CD8-positive, alpha-beta memory T cell (primary cell): ENCODE measurements around the gene COL2A1. TPM values are rescaled to one million over a fixed set of nuclear protein-coding genes. Genes with fewer than 3 reads are reported as not detected.

Source experiments
- CTCF ChIA-PET: fragments of 350-600 bp; sonication (Branson Sonifier 250); formaldehyde crosslinking; loops from one replicate; lab custom pipeline; 2021; ENCODE audit warnings: antibody characterized with exemption; lab: Charles Lee
- POLR2A ChIA-PET: fragments of 350-600 bp; sonication (Branson Sonifier 250); formaldehyde crosslinking; loops from one replicate; lab custom pipeline; 2021; ENCODE audit warnings: antibody characterized with exemption; lab: Charles Lee
- DNase-seq, 5 donors: peaks; one replicate each; pipeline versions ENCODE4 v3.0.0 to v3.0.0-alpha.2; 2020 to 2022; ENCODE audit warnings: mixed read lengths in 1 of 5
- H3K27ac ChIP-seq: one replicate; pipeline ENCODE4 v1.7.0; 2013; ENCODE audit warnings: low read depth, mild to moderate bottlenecking, low read length, moderate library complexity
- H3K27me3 ChIP-seq: 2 replicates; pipeline ENCODE4 v1.7.0; 2013; ENCODE audit warnings: low read length, mild to moderate bottlenecking; ENCODE audit not compliant: insufficient read depth, poor library complexity, severe bottlenecking
- H3K36me3 ChIP-seq: 2 replicates; pipeline ENCODE4 v1.7.0; 2013; ENCODE audit warnings: mild to moderate bottlenecking, low read length, moderate library complexity; ENCODE audit not compliant: insufficient read depth
- H3K4me1 ChIP-seq: 2 replicates; pipeline ENCODE4 v1.7.0; 2013; ENCODE audit warnings: mild to moderate bottlenecking, low read length, moderate library complexity; ENCODE audit not compliant: insufficient read depth
- H3K4me3 ChIP-seq: 2 replicates; pipeline ENCODE4 v1.7.0; 2013; ENCODE audit warnings: mild to moderate bottlenecking, low read length
- H3K9me3 ChIP-seq: 2 replicates; pipeline ENCODE4 v1.7.0; 2013; ENCODE audit warnings: mild to moderate bottlenecking, low read length
- H3K27ac Mint-ChIP-seq, 8 donors: one replicate each; pipeline ENCODE4 v1.8.0; 2020 to 2021; ENCODE audit warnings: mixed read lengths in 8 of 8, mild to moderate bottlenecking in 6 of 8, inconsistent platforms in 3 of 8, moderate library complexity in 3 of 8
- H3K27me3 Mint-ChIP-seq, 2 donors: one replicate each; pipeline ENCODE4 v1.8.0; 2020 to 2021; ENCODE audit warnings: mixed read lengths in 2 of 2, mild to moderate bottlenecking in 1 of 2, moderate library complexity in 1 of 2
- H3K36me3 Mint-ChIP-seq, 3 donors: one replicate each; pipeline ENCODE4 v1.8.0; 2020 to 2021; ENCODE audit warnings: mixed read lengths in 3 of 3, inconsistent platforms in 1 of 3, mild to moderate bottlenecking in 1 of 3
- H3K4me1 Mint-ChIP-seq, 3 donors: one replicate each; pipeline ENCODE4 v1.8.0; 2020 to 2021; ENCODE audit warnings: mixed read lengths in 3 of 3, inconsistent platforms in 1 of 3, mild to moderate bottlenecking in 1 of 3
- H3K4me3 Mint-ChIP-seq, 7 donors: one replicate each; pipeline ENCODE4 v1.8.0; 2020 to 2021; ENCODE audit warnings: mixed read lengths in 7 of 7, mild to moderate bottlenecking in 6 of 7, moderate library complexity in 4 of 7, inconsistent platforms in 2 of 7
- H3K9me3 Mint-ChIP-seq, 5 donors: one replicate each; pipeline ENCODE4 v1.8.0; 2020 to 2022; ENCODE audit warnings: mixed read lengths in 5 of 5, mild to moderate bottlenecking in 3 of 5, moderate library complexity in 2 of 5, inconsistent platforms in 1 of 5
- polyA plus RNA-seq: library from polyadenylated mRNA; unstranded; fragments of 300-500 nt; fragmentation: Illumina TruSeq; gene quantifications from one replicate; pipeline ENCODE4 v1.2.3, GENCODE V29; 2021
- total RNA-seq, 2 experiments: library from RNA; stranded (reverse); gene quantifications; one replicate each; pipeline ENCODE4 v1.2.3, GENCODE V29; 2021

The COL2A1 gene
- total and polyA plus RNA-seq, 3 experiments from 2014 or later, result not detected

DNA sequence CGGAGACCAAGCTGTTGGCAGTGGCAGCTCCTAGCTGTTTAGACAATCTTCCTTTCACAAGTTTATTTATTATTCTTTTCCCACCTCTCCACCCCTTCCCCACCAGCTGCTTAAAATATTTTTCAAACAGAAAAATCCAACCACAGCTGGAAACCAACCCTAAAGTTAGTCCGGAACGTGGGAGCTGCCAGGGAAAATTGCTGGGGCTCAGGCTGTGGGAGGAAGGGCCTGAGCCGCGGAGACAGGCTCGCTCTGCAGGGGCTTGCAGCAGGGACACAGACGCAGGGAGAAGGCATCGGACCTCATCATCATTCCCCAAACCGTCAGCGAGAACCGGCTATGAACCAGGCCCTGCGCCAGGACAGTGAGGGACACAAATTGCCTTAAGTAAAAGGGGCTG is 56.9 kb downstream of the COL2A1 start:
- Histone ChIP-seq H3K36me3 (no peaks in the 10 kb centered on the region), H3K9me3 (no peaks in the 10 kb centered on the region), H3K27ac (no peak overlapping the region), H3K27me3 (no peaks in the 10 kb centered on the region), H3K4me3 (no peak overlapping the region), H3K4me1 (no peaks in the 10 kb centered on the region)
- Mint-ChIP-seq H3K9me3 (no peaks in the 10 kb centered on the region), H3K36me3 (no peaks in the 10 kb centered on the region), H3K27ac (no peak overlapping the region), H3K4me3 (no peak overlapping the region), H3K27me3 (peaks cover 9 to 21% of the 10 kb centered on the region in 2 donors), H3K4me1 (no peaks in the 10 kb centered on the region)
- DNase-seq, result no peak
- CTCF ChIA-PET, result interaction anchor here (1.8 kb wide), 1 partner anchor 31 kb away, joined by 4 read pairs; no protein-coding TSS in a partner anchor
- POLR2A ChIA-PET, result no interaction called here

GRCh38 chr12:47946413-47947323 is 57.6 kb downstream of the COL2A1 start:
- peaks cover 9 to 19% of the 10 kb centered on the region in 2 donors for H3K27me3 Mint-ChIP-seq
- H3K4me3 Mint-ChIP-seq, result no peak overlapping the region
- POLR2A ChIA-PET, result no interaction called here
- Histone ChIP-seq H3K36me3 (no peaks in the 10 kb centered on the region), H3K4me1 (no peaks in the 10 kb centered on the region), H3K27me3 (no peaks in the 10 kb centered on the region), H3K9me3 (no peaks in the 10 kb centered on the region), H3K4me3 (no peak overlapping the region), H3K27ac (no peak overlapping the region)
- H3K4me1 Mint-ChIP-seq, result no peaks in the 10 kb centered on the region
- CTCF ChIA-PET, result interaction anchor here (1.8 kb wide), 1 partner anchor 31 kb away, joined by 4 read pairs; no protein-coding TSS in a partner anchor
- H3K9me3 Mint-ChIP-seq, result no peaks in the 10 kb centered on the region
- DNase-seq, result no peak
- H3K27ac Mint-ChIP-seq, result peak overlapping the region in 1 of 8 donors; percentile 27
- no peaks in the 10 kb centered on the region for H3K36me3 Mint-ChIP-seq

DNA sequence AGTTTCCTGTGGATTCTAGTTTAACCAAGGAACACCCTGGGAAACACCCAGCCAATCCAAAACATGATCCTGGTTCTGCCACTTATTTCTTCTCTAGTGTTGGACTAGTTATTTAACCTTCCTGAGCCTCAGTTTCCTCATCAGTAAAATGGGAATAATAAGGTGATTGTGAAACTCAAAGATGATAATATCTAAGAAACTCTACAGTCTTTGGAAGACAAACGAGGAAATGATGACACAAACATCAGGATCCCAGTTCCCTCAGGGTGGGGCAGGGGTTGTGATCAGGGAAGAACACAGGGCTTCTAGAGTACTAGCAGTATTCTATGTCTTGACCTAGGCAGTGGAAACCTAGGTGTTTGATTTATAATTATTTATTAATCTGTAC is 58.9 kb downstream of the COL2A1 start:
- no peaks in the 10 kb centered on the region for H3K4me1 ChIP-seq
- no peak overlapping the region for H3K27ac ChIP-seq
- CTCF ChIA-PET, result no interaction called here
- no peak for DNase-seq
- POLR2A ChIA-PET, result no interaction called here
- no peaks in the 10 kb centered on the region for H3K9me3 ChIP-seq
- H3K27me3 ChIP-seq, result no peaks in the 10 kb centered on the region
- no peaks in the 10 kb centered on the region for H3K36me3 ChIP-seq
- Mint-ChIP-seq H3K36me3 (no peaks in the 10 kb centered on the region), H3K27me3 (peaks cover 19 to 25% of the 10 kb centered on the region in 2 donors), H3K4me1 (peaks cover 0 to 9% (median 7%) of the 10 kb centered on the region in 3 donors), H3K27ac (peak overlapping the region in 1 of 8 donors; percentile 19), H3K4me3 (no peak overlapping the region), H3K9me3 (no peaks in the 10 kb centered on the region)
- no peak overlapping the region for H3K4me3 ChIP-seq

- peaks cover 21 to 29% of the 10 kb centered on the region in 2 donors for H3K27me3 Mint-ChIP-seq
- H3K9me3 ChIP-seq, result no peaks in the 10 kb centered on the region
- no peak overlapping the region for H3K4me3 ChIP-seq
- H3K36me3 Mint-ChIP-seq, result no peaks in the 10 kb centered on the region
- peak overlapping the region in 1 of 8 donors; percentile 19 for H3K27ac Mint-ChIP-seq
- ChIA-PET POLR2A (no interaction called here), CTCF (no interaction called here)
- no peaks in the 10 kb centered on the region for H3K27me3 ChIP-seq
- no peaks in the 10 kb centered on the region for H3K36me3 ChIP-seq
- no peak overlapping the region for H3K27ac ChIP-seq
- H3K9me3 Mint-ChIP-seq, result no peaks in the 10 kb centered on the region
- H3K4me1 Mint-ChIP-seq, result peaks cover 0 to 9% (median 7%) of the 10 kb centered on the region in 3 donors
- no peaks in the 10 kb centered on the region for H3K4me1 ChIP-seq
- H3K4me3 Mint-ChIP-seq, result no peak overlapping the region
- no peak for DNase-seq
Measured at GRCh38 chr12:47944685-47945340, 59.5 kb downstream of the COL2A1 start.

DNA sequence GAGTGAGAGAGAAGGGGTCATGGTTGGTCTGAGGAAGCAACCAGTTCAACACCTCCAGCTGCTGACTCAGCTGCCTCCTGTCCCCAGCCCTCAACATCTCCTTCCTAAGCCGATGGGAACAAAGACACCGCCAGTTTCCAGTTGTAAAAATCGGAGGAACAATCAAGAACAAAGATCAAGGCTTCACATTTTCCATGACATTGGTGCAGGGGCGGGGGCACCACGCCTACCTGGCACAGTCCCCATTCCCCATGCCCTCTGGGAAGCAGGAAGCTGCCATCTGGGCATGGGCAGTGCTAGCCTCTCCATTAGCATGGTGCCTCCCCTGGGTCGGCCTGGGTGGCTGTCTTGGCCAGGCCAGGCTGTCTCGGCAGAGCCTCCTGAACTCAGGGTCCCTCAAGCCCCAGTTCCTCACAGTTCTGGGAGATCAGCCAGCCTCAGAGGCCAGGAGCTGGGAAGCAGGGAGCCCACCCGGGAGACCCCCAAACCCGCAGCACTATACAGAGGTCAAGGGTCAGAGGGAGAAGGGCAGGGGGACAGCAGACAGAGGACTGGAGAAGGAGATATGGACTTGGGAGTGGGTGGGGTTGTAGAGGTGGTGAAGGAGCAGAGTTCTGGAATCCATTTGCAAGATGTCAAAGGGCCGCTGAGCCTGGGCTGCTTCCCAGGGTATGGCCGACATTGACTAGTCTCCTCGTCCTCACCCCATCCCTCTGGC is 60.5 kb downstream of the COL2A1 start:
- Histone ChIP-seq H3K4me1 (no peaks in the 10 kb centered on the region), H3K27ac (no peak overlapping the region), H3K36me3 (no peaks in the 10 kb centered on the region), H3K4me3 (no peak overlapping the region), H3K9me3 (no peaks in the 10 kb centered on the region), H3K27me3 (no peaks in the 10 kb centered on the region)
- ChIA-PET POLR2A (no interaction called here), CTCF (no interaction called here)
- peaks cover 0 to 9% (median 7%) of the 10 kb centered on the region in 3 donors for H3K4me1 Mint-ChIP-seq
- no peaks in the 10 kb centered on the region for H3K9me3 Mint-ChIP-seq
- H3K27me3 Mint-ChIP-seq, result peaks cover 21 to 30% of the 10 kb centered on the region in 2 donors
- no peaks in the 10 kb centered on the region for H3K36me3 Mint-ChIP-seq
- DNase-seq, result no peak
- no peak overlapping the region for H3K27ac Mint-ChIP-seq
- H3K4me3 Mint-ChIP-seq, result no peak overlapping the region

DNA sequence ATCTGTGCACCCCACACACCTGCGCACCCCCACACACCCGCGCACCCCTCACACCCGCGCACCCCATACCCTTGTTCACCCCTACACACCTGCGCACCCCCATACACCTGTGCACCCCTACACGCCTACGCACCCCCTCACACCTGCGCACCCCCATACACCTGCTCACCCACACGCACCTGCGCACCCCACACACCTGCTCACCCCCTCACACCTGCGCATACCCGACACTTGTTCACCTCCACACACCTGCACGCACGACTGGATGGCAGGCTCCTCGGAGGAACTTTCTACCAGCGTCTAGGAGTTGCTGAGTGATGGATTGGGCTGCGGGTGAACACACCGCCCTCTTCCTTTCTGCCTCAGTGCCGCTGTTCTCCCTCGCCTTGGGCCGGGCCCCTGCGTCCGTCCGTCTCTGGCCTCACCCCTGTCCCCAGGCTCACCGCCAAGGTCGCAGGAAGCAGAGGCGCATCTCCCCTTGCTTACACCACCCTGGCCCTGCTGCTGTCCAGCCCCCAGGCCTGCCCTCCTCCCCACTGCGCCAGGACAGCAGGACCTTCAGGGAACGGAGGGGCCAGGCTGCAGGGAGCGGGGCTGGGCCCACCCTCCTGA is 61.6 kb downstream of the COL2A1 start:
- H3K4me3 Mint-ChIP-seq, result no peak overlapping the region
- ChIA-PET CTCF (no interaction called here), POLR2A (no interaction called here)
- no peaks in the 10 kb centered on the region for H3K36me3 ChIP-seq
- no peak overlapping the region for H3K27ac ChIP-seq
- no peaks in the 10 kb centered on the region for H3K36me3 Mint-ChIP-seq
- peaks cover 0 to 9% (median 7%) of the 10 kb centered on the region in 3 donors for H3K4me1 Mint-ChIP-seq
- H3K9me3 ChIP-seq, result no peaks in the 10 kb centered on the region
- no peaks in the 10 kb centered on the region for H3K9me3 Mint-ChIP-seq
- H3K27me3 Mint-ChIP-seq, result peaks cover 21 to 30% of the 10 kb centered on the region in 2 donors
- DNase-seq, result no peak
- H3K27me3 ChIP-seq, result no peaks in the 10 kb centered on the region
- H3K27ac Mint-ChIP-seq, result no peak overlapping the region
- H3K4me3 ChIP-seq, result no peak overlapping the region
- no peaks in the 10 kb centered on the region for H3K4me1 ChIP-seq

DNA sequence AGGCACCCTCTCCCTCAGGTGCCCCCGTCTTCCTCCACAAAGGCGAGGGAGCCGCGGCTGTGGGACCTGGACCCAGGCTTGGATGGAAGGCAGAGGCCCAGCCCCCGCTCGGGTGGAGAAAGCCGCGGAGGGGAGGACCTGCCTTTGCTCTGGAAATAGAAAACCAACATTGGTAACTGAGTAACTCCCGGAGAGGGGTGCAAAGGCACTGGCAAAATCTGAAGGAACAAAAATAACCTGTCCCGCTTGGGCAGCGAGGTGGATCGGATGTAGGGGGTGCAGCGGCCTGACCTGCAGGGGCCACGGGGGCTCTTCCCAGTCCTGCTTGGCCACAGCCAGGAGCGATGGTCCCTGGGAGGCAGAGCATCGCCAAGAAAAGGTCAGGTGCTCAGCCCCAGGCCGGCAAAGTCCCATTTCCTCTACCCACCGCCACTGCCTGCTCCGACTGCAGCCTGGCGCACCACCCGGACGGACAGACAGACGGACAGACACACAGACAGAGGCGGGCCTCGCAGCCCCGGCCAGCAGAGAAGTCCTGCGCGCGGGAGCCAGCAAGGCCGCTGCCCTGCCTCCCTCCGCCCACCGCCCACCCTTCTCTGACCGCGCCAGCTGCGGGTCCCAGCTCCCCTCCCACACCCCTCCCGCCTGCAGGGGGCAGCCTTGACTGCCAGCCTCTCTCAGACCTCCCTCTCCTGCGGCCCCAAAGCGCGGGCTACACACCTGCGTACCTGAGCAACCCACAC is 62.2 kb downstream of the COL2A1 start:
- DNase-seq, result peak in 4 of 5 donors; percentile 27 to 38 (median 32)
- H3K4me1 Mint-ChIP-seq, result peaks cover 0 to 9% (median 7%) of the 10 kb centered on the region in 3 donors
- peaks cover 21 to 30% of the 10 kb centered on the region in 2 donors for H3K27me3 Mint-ChIP-seq
- Histone ChIP-seq H3K9me3 (no peaks in the 10 kb centered on the region), H3K27me3 (no peaks in the 10 kb centered on the region), H3K36me3 (no peaks in the 10 kb centered on the region), H3K27ac (no peak overlapping the region), H3K4me3 (no peak overlapping the region), H3K4me1 (no peaks in the 10 kb centered on the region)
- H3K36me3 Mint-ChIP-seq, result no peaks in the 10 kb centered on the region
- no peaks in the 10 kb centered on the region for H3K9me3 Mint-ChIP-seq
- H3K27ac Mint-ChIP-seq, result no peak overlapping the region
- ChIA-PET POLR2A (no interaction called here), CTCF (no interaction called here)
- H3K4me3 Mint-ChIP-seq, result no peak overlapping the region
